PFSK-1 (cell line): ENCODE data around the gene KRT35.

Source experiments
- FOXP2 ChIP-seq: optimal IDR thresholded peaks from 2 replicates; pipeline ENCODE3; 2011; ENCODE audit warnings: borderline replicate concordance, control low read depth, inconsistent platforms; ENCODE audit not compliant: insufficient read depth; ENCODE audit errors: extremely low read length, extremely low read depth
- POLR2AphosphoS5 ChIP-seq: IDR thresholded peaks from 2 replicates; pipeline ENCODE4 v1.6.1; 2012; ENCODE audit warnings: low read depth, mild to moderate bottlenecking, control low read depth, low read length, moderate library complexity
- TAF1 ChIP-seq: IDR thresholded peaks from 2 replicates; pipeline ENCODE4 v1.6.1; 2012; ENCODE audit warnings: low read length, control low read depth, borderline replicate concordance; ENCODE audit not compliant: insufficient read depth

- TF ChIP-seq POLR2AphosphoS5 (no peak), TAF1 (no peak), FOXP2 (no peak)
Observed at GRCh38 chr17:41429667-41430066, 51.3 kb downstream of the KRT35 start.
